Activated T-cell treated with anti-CD3 and anti-CD28 coated beads for 24 hours (primary cell): Measurements from ENCODE around the gene FKBP8.

Source experiments
- DNase-seq: peaks from one replicate; pipeline ENCODE4 v3.0.0-alpha.2; 2020; ENCODE audit warnings: low read depth

Gene FKBP8

DNA sequence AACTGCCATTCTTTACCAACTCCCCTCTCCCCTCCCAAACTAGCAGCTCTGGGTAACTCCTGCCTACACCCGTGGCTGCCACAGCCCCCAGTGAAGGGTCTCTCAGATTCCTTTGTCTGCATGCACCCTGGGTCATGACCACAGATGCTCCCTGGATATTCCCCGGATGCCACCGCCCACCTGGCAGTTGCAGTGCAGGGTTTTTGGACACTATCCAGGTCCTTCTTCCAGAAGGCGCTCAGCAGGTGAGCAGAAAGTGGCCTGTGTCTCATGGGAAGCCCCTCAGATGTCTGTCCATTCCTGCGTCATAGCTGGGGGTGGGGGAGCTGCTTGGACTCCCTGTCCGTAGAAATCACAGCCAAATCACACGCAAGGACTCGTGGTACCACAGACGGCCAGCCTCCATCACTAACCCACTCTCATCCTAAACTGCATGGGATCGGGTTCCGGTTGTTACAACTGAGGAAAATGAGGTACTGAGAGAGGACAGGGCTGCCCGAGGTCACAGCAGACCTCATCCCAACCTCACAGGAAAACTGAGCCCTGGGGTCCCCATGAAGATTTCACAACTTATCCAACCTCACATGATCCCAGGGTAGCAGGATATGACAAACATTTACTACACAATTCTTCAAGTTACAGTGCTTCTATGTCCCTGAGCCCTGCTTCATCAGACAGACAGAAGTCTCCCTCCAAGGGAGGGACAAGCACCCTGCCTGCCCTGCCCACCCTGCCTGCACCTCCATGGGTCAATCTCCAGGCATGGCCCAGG lies 60.1 kb downstream of the FKBP8 start:
- no peak for DNase-seq
